GM18520 (cell line): ENCODE results near the gene MRPS7.
"Not testable (repeated sequence)": the region's sequence is repeated elsewhere in the genome, so short reads cannot be mapped to it uniquely, and the experiment has no call there.

ENCODE experiments used
- ATAC-seq: cut with Tn5 transposase; IDR thresholded peaks from one replicate; pipeline ENCODE4 v1.9.1; 2021; ENCODE audit not compliant: unreplicated experiment

The MRPS7 gene

DNA sequence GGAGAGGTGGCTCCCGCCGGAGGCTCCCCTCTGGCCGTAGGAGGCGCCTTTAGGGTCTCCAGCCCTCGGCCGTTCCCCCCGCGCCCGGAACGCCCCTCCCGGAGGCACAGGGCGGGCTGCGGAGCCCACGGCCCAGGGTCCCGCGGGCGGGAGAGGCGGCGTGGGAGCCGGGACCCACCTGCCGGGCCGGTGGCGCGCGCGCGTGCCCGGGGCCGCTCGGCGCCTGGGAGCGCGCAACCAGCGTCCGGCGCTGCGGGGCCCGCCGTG lies 9.2 kb downstream of the MRPS7 start, which contains the start of gene MIF4GD:
Gene MIF4GD, minus strand, starts transcription at position 266 of the 267 bp plus-strand sequence. CDS start 1,036 bp downstream, outside the sequence.
- ATAC-seq = no peak

DNA sequence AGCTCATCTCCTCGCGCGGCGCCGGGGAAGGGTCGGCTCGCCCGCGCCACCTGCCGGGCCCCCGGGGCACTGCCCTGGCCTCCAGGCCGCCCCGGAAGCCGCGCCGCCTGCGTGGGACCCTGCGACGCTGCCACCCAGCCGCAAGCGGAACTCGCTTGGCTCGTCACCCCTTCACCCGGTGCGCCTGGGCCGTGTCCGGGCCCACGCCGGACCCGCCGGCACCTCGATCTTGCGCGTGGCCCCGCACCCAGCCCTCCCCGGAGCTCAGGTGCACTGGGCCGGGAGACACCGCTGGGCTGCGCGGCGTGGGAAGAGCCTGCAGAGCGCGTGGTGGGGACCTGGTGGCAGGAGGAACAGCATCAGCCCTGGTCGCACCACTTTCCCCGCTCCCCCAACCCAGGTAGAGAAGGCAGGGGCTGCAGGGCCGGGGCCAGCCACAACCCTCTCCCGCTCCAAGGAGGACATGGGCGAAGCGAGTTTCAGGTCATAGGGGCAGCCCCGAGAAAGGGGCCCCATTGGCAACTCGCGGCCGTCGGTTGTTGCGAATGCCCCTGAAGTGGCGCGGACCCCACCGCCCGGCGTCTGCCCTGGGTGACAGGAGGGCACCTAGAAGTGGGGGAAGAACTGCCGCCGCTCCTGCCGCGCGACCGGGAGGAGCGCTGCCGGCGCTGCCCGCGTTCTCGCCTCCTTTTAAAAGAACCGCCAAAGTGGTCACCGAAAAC lies 9.7 kb downstream of the MRPS7 start:
- peak; percentile 72 for ATAC-seq

DNA sequence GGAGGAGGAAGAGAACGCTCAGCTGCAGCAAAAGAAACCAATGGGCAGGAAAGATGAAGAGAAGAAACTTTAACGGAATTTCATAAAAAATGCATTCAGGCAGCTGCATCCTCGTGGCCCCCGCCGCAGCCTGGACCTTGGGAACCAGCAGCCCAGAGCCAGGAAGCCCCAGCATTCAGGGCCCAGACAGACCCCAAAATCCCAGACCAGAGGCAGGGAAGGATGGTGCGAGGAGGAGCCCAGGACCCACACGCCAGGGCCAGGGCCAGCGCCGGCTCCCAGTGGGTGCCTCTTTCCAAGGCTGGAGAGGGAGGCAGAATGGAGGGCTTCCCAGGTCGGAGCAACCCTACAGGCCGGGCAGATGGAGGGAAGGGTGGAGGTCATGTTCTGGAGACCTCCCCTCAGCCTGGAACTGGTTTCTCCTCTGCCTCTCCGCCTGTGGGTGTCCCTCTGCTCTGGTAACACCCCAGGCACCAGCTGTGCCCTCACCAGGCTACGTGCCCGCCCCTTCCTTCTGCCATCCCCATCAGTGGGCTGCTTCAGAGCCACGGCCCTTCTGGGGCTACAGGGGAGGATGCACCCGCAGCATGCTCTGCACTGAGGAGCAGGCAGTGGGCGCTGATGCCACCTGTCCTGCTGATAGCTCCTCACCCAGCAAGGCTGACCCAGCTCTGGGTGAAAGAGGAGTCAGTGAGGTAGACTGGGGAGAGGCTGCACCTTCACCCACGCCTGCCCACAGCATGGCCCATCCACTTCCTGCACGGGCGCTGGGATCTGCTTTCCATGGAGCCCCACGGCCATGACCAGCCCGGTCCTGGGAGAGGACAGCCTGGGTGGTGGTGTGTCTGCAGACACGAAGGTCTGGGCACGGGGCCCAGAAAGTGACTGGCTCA lies 10.5 kb downstream of the MRPS7 start:
- ATAC-seq = no peak

DNA sequence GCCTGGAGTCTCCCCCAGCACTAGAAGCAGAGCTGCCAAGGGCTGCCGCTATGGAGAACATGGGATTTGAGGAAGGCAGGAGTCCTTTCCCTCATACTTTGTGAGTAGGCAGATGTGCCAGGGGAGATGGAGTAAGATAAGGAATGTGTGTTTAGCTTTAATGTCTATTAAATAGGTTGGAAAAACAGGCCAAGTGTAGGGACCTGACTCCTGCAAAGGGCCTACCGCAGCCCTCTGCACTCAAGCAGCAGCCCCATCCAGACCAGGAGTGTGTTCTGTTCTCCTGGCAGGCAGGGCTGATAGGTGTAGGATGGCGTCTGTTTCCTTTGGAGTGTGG lies 11.1 kb downstream of the MRPS7 start:
- no peak for ATAC-seq

DNA sequence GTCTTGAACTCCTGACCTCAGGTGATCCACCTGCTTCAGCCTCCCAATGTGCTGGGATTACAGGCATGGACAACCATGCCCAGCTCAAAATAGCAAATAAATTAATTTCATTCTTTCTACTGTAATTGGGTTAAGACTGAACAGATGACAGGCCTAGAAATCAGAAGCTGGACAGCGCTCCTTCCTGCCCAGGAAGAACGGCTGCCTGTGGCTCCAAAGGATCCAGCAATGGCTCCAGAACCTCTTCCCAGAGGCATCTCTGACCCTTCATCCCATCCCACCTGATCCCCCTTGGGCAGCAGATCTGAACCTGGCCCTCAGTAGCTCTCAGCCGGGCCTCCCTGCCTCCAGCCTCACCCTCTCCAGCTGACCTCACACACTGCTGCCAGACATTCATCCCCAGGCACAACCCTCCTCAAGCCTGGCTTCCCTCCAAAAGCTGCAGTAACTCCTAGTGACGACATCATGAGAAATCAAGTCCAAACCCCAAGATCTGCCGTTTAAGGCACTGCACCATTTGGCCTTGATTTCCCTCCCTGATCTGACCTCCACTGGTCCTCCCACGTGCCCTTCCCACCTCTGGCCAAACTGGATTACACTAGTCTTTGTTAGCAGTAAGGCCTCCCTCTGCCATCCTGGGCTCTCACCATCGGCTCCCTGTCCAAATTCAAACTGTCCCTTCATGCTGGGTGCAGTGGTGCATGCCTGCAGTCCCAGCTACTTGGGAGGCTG lies 12.5 kb downstream of the MRPS7 start:
- no peak for ATAC-seq

DNA sequence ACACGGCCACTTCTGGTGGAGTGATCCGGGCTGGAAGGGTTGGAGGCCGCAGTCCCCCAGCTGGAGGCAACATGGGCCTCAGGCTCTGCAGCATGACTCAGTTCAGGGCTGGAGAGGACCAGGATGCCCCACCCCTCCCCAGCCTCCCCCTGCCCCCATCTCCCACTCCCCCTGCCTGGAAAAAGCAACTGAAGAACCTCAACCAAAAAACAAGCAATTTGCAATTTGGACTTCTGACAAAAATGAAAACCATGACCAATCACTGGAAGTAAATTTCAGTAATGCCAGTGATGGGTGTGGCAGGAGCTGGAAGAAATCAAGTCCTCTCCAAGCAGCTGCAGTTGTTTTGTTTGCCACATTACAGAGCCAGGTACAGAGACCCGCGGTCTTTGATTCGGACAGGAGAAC lies 16.0 kb downstream of the MRPS7 start:
- no peak for ATAC-seq

DNA sequence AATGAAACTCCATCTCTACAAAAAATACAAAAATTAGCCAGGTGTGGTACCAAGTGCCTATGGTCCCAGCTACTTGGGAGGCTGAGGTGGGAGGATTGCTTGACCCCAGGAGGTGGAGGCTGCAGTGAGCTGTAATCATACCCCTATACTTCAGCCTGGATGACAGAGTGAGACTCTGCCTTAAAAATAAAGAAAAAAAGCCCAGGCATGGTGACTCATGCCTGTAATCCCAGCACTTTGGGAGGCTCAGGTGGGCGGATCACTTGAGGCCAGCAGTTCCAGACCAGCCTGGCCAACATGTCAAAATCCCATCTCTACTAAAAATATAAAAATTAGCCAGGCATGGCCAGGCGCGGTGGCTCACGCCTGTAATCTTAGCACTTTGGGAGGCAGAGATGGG lies 18.5 kb downstream of the MRPS7 start:
- not testable (repeated sequence) for ATAC-seq

DNA sequence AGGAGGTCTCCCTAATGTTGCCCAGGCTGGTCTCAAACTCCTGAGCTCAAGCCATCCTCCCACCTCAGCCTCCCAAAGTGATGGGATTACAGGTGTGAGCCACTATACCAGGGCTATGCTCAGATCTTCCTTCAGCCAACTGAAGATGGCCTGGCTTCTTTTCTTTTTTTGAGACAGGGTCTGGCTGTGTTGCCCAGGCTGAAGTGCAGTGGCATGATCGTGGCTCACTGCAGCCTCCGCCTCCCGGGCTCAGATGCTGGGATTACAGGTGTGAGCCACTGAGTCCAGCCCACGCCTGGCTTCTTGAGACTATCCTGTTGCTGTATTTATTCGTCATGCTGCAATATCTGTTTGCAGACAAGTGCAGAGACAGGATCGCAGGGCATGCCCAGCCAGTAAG lies 23.4 kb downstream of the MRPS7 start:
- no peak for ATAC-seq

DNA sequence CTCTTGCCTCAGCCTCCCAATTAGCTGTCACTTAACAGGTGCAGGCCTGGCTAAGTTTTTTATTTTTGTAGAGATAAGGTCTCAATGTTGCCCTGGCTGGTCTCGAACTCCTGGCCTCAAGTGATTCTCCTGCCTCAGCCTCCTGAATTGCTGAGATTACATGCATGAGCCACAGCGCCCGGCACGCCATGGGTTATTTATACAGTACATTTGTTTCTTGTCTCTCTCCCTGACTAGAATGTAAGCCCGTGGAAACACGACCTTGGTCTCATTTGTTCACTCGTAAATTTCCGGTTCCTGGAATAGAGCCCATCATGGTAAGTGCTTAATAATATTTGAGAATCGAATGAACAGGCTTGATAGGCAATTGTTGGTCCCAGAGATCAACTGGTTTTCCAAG lies 25.5 kb downstream of the MRPS7 start:
- no peak for ATAC-seq

DNA sequence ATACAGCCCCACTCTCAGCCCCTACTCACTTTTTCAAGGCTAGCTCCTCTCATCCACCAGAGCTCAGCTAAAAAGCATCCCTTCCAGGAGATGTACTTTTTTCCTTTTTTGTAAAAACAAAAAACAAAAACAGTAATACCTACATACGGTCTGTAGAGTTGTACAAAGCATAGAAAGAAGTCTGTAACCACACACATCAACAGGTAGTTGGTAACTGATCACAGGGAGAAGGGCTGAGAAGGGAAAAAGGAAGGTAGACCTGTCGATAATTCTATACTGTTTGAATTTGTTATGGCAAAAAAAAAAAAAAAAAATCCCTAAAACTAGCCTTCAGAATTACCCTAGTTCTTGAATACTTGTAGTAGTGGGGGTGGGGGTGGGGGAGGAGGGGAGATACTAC lies 26.7 kb downstream of the MRPS7 start:
- ATAC-seq = no peak

DNA sequence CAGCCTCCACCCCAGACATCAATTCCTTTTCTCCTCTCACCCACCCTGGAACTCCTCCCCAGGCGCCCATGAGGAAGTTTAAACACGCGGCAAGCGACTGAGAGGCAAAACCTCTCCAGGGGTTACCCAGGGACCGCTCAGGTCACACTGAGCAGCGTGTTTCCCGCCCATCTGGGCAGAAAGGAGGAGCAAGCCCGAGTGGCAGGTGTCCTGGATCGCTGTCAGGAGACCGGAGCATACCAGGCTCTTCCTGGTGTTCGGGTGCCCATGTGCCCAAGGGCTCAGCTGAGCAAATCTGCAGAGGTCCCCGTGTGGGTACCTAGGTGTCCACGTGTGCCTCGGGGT lies 27.1 kb downstream of the MRPS7 start:
- peak; percentile 2 for ATAC-seq

DNA sequence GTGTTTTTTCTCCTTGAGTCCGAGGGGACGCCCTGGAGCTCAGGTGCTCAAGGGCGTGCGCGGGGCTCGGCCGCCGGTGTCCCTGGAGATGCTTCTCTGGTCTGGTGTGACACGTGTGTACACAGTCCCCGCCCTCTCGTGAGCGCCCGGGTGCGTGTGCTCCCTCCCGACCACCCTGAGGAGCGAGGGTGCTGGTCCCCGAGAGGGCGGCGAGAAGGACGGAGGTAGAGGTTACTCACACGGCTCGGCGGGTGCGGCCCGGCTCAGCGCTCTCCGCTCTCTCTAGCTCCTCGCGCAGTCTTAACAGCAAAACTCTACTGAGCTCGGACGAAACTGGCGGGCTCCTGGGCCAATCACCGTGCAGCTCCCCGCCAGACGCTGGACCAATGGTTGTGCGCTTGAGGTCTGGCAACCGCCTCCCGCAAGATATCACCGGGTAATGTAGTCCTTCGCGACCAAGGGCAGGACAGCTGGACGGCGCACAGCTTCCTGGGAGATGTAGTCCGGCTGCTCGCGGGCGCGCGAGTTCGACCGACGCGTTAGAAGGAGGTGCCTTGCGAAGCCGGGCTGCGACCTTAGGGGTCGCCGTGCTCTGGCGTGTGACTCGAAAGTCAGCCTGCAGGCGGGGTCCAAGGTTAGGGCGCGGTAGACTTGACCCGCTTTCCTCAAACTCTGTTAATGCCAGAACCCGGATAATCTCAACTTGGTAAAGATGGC lies 27.6 kb downstream of the MRPS7 start, which contains the start of gene SLC25A19:
Gene SLC25A19, minus strand, starts transcription at position 319 of the 717 bp plus-strand sequence. CDS start 2,669 bp downstream, outside the sequence.
- peak; percentile 88 for ATAC-seq

DNA sequence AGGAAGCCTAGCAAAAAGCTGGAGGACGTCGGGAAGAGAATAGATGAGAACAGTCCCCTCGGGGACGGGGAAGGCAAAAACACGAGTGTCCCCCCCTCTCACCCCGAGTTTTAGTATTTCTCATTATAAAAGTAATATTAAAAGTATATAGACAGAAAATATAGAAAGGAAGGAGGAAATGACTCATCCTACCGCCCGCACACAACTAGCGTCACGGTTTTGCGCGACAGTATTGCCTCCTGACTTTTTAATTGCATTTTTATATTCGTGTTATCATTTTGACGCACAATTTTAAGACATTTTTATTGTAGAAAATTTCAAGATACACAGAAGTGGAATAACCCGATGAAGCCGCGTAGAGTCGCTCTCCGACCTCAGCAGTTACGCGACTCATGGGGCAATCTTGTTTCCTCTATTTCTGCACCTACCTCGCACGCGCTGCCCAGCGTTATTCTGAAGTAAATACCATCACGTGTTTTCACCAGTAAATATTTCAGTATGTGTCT lies 28.2 kb downstream of the MRPS7 start:
- ATAC-seq = no peak

DNA sequence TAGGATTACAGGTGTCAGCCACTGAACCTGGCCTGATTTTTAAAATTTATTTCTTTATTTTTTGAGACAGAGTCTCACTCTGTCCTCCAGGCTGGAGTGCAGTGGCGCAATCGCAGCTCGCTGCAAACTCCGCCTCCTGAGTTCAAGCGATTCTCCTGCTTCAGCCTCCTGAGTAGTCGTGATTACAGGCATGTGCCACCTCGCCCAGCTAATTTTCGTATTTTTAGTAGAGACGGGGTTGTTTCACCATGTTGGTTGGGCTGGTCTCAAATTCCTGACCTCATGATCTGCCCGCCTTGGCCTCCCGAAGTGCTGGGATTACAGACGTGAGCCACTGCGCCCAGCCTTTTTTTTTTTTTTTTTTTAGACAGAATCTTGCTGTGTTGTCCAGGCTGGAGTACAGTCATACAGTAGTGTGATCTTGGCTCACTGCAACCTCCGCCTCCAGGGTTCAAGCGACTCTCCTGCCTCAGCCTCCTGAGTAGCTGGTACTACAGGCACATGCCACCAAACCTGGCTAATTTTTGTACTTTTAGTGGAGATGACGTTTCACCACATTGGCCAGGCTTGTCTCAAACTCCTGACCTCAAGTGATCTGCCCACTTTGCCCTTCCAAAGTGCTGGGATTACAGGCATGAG lies 31.2 kb downstream of the MRPS7 start:
- not testable (repeated sequence) for ATAC-seq

DNA sequence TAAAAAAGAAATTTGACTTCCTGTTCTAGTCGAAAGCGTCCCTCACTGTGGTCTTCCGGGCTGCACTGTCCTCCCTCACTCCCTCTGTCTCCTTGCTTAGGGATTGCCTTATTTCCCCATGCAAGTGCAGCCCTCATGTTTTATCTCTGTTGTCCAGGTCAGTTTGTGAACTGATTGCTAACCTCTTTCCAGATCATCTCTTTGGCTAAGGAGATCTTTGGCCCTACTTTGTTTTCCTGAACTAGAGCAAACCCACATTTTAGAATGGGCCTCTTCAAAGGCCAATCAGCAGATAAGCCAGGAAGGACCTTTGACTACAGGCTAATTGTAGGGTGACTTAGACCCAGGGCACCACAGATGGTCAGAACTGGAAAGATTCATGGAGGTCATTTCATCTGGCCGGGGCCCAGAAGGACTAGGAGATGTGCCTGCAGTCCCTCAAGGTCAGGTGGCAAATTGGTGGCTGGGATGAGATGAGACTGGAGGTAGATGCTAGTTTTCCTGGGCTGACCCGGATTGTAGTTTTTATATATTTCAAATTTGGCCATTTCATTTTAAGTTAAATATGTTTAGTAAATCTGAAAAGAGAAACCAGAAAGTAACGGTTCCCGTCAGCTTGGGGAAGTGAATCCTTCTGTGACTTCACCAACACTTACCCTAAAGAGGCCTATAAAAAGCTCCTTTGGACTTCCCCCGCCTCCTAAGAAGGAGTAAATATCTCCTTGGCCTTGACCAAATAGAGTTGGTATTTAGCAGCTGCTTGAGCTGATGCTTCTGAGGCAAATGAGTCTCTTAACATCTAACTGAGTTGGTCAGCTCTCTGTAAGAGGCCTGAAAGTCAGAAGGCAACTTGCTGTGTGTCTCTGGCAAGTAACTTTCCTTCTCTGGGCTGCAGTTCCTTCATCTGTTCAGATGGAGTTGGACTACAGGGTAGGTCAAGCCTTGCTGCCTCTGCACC lies 33.8 kb downstream of the MRPS7 start:
- peak; percentile 63 for ATAC-seq

DNA sequence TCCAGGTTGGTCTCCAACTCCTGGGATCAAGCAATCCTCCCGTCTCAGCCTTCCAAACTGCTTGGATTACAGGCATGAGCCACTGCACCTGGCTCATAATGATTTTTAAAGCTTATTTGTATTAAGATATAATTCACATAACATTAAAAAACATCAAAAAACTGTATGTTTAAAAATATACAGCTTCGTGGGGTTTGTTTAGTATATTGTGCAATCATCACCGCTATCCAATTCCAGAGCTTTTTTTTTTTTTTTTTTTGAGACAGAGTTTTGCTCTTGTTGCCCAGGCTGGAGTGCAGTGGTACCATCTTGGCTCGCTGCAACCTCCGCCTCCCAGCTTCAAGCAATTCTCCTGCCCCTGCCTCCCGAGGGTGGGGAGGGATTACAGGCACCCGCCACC lies 38.6 kb downstream of the MRPS7 start:
- no peak for ATAC-seq

DNA sequence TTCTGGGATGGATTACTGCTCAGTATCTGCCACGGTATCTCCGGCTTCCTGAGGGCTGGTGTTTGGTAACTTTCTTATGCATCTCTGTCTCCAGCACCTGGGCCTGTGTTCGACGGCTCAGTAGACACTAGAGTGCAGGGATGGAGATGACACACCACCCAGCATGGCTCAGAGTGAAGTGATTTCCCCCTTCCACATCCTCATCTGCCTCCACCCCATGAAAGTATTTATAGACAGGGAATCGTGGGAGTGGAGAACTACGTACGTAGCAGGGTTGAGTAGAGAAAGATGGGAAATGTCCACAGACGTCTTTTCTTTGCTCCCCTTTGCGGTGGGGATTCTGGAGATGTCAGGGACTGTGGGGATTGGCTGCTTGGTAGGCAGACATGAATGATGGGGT lies 39.4 kb downstream of the MRPS7 start:
- ATAC-seq = no peak

DNA sequence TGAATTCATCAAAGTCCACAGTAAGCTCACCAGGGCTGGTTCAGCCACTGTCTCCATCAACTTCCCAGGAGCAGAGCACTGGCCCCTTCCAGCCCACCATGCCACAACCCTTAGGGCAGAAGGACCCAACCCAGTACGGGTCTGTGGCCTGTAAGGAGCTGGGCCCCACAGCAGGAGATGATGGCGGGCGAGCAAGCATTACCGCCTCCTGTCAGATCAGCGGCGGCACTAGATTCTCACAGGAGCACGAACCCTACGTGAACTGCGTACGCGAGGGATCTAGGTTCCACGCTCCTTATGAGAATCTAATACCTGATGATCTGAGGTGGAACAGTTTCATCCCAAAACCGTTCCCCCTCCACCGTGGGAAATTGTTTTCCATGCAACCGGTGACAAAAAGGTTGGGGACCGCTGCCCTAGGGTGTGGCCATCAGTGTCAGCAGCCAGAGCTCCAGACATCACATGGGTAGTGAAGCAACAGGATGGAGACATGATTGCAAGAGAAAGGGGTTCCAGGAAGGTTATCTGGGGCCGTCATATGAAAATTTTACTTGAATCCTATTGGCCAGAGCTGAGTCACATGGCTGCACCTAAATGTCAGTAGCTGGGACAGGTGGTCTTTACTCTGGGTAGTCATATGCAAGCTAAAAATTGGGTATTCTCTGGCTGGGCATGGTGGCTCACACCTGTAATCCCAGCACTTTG lies 40.0 kb downstream of the MRPS7 start:
- no peak for ATAC-seq
